Measurements from ENCODE around the gene SMIM23.

- TF ChIP-seq, protein P1, sequence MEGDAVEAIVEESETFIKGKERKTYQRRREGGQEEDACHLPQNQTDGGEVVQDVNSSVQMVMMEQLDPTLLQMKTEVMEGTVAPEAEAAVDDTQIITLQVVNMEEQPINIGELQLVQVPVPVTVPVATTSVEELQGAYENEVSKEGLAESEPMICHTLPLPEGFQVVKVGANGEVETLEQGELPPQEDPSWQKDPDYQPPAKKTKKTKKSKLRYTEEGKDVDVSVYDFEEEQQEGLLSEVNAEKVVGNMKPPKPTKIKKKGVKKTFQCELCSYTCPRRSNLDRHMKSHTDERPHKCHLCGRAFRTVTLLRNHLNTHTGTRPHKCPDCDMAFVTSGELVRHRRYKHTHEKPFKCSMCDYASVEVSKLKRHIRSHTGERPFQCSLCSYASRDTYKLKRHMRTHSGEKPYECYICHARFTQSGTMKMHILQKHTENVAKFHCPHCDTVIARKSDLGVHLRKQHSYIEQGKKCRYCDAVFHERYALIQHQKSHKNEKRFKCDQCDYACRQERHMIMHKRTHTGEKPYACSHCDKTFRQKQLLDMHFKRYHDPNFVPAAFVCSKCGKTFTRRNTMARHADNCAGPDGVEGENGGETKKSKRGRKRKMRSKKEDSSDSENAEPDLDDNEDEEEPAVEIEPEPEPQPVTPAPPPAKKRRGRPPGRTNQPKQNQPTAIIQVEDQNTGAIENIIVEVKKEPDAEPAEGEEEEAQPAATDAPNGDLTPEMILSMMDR (IDR thresholded peaks at IDR 0.05) = no peak
- no peak for TF ChIP-seq POLR2A (IDR thresholded peaks at IDR 0.05)
These were observed 20.1 kb downstream of the SMIM23 start for GRCh38 chr5:171805746-171806145.

Data from breast epithelium (tissue), 3 donors.